ENCODE data around the gene TACR1. TPM values are rescaled to one million over a fixed set of nuclear protein-coding genes. Genes with fewer than 3 reads are reported as not detected.

TACR1 gene
- total RNA-seq, 2 donors from 2014 or later: 2.7 to 4.2 TPM

GRCh38 chr2:75195076-75195691 is 4.1 kb downstream of the TACR1 start:
- intact Hi-C loops (cut with DNase I): no loop called here
- DNase-seq (ENCODE audit: low spot score): no peak
- TF ChIP-seq POLR2A (IDR thresholded peaks at IDR 0.05) (no peak), CTCF (IDR thresholded peaks at IDR 0.05) (no peak), POLR2AphosphoS5 (IDR thresholded peaks at IDR 0.05) (no peak)
- Histone ChIP-seq H3K36me3 (no peaks in the 10 kb centered on the region), H3K4me3 (no peak overlapping the region), H3K9me3 (no peaks in the 10 kb centered on the region), H3K27me3 (replicated peaks; ENCODE audit: insufficient read depth) (peaks cover 14% of the 10 kb centered on the region), H3K27ac (no peak overlapping the region), H3K4me1 (replicated peaks) (no peaks in the 10 kb centered on the region)
- WGBS: 91% methylated on average over 1 of the region's 1 CpG

GRCh38 chr2:75194184-75194868 is 5.0 kb downstream of the TACR1 start:
- Histone ChIP-seq H3K36me3 (no peaks in the 10 kb centered on the region), H3K9me3 (no peaks in the 10 kb centered on the region), H3K4me1 (replicated peaks) (no peaks in the 10 kb centered on the region), H3K27me3 (replicated peaks; ENCODE audit: insufficient read depth) (peaks cover 14% of the 10 kb centered on the region), H3K27ac (no peak overlapping the region), H3K4me3 (no peak overlapping the region)
- WGBS: 79% methylated on average over 4 of the region's 4 CpGs
- no peak for DNase-seq (ENCODE audit: low spot score)
- TF ChIP-seq POLR2A (IDR thresholded peaks at IDR 0.05) (no peak), POLR2AphosphoS5 (IDR thresholded peaks at IDR 0.05) (no peak)
- intact Hi-C loops (cut with DNase I): no loop called here

- Histone ChIP-seq H3K4me1 (replicated peaks) (no peaks in the 10 kb centered on the region), H3K36me3 (no peaks in the 10 kb centered on the region), H3K27ac (no peak overlapping the region), H3K4me3 (no peak overlapping the region), H3K27me3 (replicated peaks; ENCODE audit: insufficient read depth) (peaks cover 3% of the 10 kb centered on the region), H3K9me3 (no peaks in the 10 kb centered on the region)
- 77% methylated on average over 1 of the region's 1 CpG for WGBS
- no peak for DNase-seq (ENCODE audit: low spot score)
- intact Hi-C loops (cut with DNase I): no loop called here
- no peak for TF ChIP-seq POLR2A (IDR thresholded peaks at IDR 0.05)
- TF ChIP-seq POLR2AphosphoS5 (IDR thresholded peaks at IDR 0.05): no peak
- no peak for TF ChIP-seq CTCF (IDR thresholded peaks at IDR 0.05)
Measured at GRCh38 chr2:75192496-75192895, 6.8 kb downstream of the TACR1 start.

- intact Hi-C loops (cut with DNase I): no loop called here
- DNase-seq (ENCODE audit: low spot score): no peak
- Histone ChIP-seq H3K9me3 (no peaks in the 10 kb centered on the region), H3K27ac (no peak overlapping the region), H3K4me3 (no peak overlapping the region), H3K27me3 (replicated peaks; ENCODE audit: insufficient read depth) (no peaks in the 10 kb centered on the region), H3K36me3 (no peaks in the 10 kb centered on the region), H3K4me1 (replicated peaks) (no peaks in the 10 kb centered on the region)
- 87% methylated on average over 3 of the region's 3 CpGs for WGBS
- TF ChIP-seq POLR2A (IDR thresholded peaks at IDR 0.05): no peak
- TF ChIP-seq POLR2AphosphoS5 (IDR thresholded peaks at IDR 0.05): no peak
- TF ChIP-seq CTCF (IDR thresholded peaks at IDR 0.05): no peak
Measured at GRCh38 chr2:75190271-75190990, 8.9 kb downstream of the TACR1 start.

GRCh38 chr2:75186821-75187220 is 12.5 kb downstream of the TACR1 start:
- no peak for TF ChIP-seq POLR2A (IDR thresholded peaks at IDR 0.05)
- no peak for TF ChIP-seq POLR2AphosphoS5 (IDR thresholded peaks at IDR 0.05)
- no peak for TF ChIP-seq CTCF (IDR thresholded peaks at IDR 0.05)
- no peak for DNase-seq (ENCODE audit: low spot score)
- H3K36me3 ChIP-seq: no peaks in the 10 kb centered on the region
- H3K4me3 ChIP-seq: no peak overlapping the region
- intact Hi-C loops (cut with DNase I): no loop called here
- no peaks in the 10 kb centered on the region for H3K27me3 ChIP-seq (replicated peaks; ENCODE audit: insufficient read depth)
- H3K27ac ChIP-seq: no peak overlapping the region
- H3K4me1 ChIP-seq (replicated peaks): no peaks in the 10 kb centered on the region
- 17% methylated on average over 1 of the region's 1 CpG for WGBS
- no peaks in the 10 kb centered on the region for H3K9me3 ChIP-seq
